ENCODE measurements around the gene CC2D1B. TPM values are rescaled to one million over a fixed set of nuclear protein-coding genes. Genes with fewer than 3 reads are reported as not detected.

The CC2D1B gene
- total RNA-seq, 2 donors from 2014 or later = 33.7 to 34.3 TPM

GRCh38 chr1:52352690-52353089, 13.3 kb downstream of the CC2D1B start:
- TF ChIP-seq CTCF (IDR thresholded peaks at IDR 0.05) = no peak
- Histone ChIP-seq H3K27me3 (replicated peaks; ENCODE audit: insufficient read depth) (no peaks in the 10 kb centered on the region), H3K4me1 (ENCODE audit: control insufficient read depth in 1 of 2, low read depth in 2 of 2) (no peaks in the 10 kb centered on the region), H3K27ac (no peak overlapping the region), H3K36me3 (peaks cover 45% of the 10 kb centered on the region), H3K9me3 (no peaks in the 10 kb centered on the region), H3K4me3 (no peak overlapping the region)
- ATAC-seq (ENCODE audit: insufficient number of reproducible peaks, low FRiP score, low read depth) (no peak), DNase-seq (ENCODE audit: low spot score) (no peak)

GRCh38 chr1:52348704-52349300, 17.2 kb downstream of the CC2D1B start:
- no peak for TF ChIP-seq CTCF (IDR thresholded peaks at IDR 0.05)
- H3K27ac ChIP-seq = no peak overlapping the region

GRCh38 chr1:52346653-52347052, 19.4 kb downstream of the CC2D1B start:
- Histone ChIP-seq H3K4me3 (no peak overlapping the region), H3K36me3 (peaks cover 2% of the 10 kb centered on the region), H3K9me3 (no peaks in the 10 kb centered on the region), H3K27me3 (replicated peaks; ENCODE audit: insufficient read depth) (no peaks in the 10 kb centered on the region), H3K4me1 (ENCODE audit: control insufficient read depth in 1 of 2, low read depth in 2 of 2) (no peaks in the 10 kb centered on the region), H3K27ac (no peak overlapping the region)
- DNase-seq (ENCODE audit: low spot score) (no peak), ATAC-seq (ENCODE audit: insufficient number of reproducible peaks, low FRiP score, low read depth) (no peak)
- TF ChIP-seq CTCF (IDR thresholded peaks at IDR 0.05) = no peak

More at GRCh38 chr1:52348704-52349300, 17.2 kb downstream of the CC2D1B start:
- Histone ChIP-seq H3K4me1 (ENCODE audit: control insufficient read depth in 1 of 2, low read depth in 2 of 2) (no peaks in the 10 kb centered on the region), H3K9me3 (no peaks in the 10 kb centered on the region), H3K36me3 (peaks cover 13% of the 10 kb centered on the region), H3K27me3 (replicated peaks; ENCODE audit: insufficient read depth) (no peaks in the 10 kb centered on the region), H3K4me3 (no peak overlapping the region)
- ATAC-seq (ENCODE audit: insufficient number of reproducible peaks, low FRiP score, low read depth) = peak; percentile 29
- DNase-seq (ENCODE audit: low spot score) = no peak

- DNase-seq (ENCODE audit: low spot score) (no peak), ATAC-seq (ENCODE audit: insufficient number of reproducible peaks, low FRiP score, low read depth) (no peak)
- no peaks in the 10 kb centered on the region for H3K9me3 ChIP-seq
- H3K36me3 ChIP-seq = peaks cover 2% of the 10 kb centered on the region
- no peaks in the 10 kb centered on the region for H3K27me3 ChIP-seq (replicated peaks; ENCODE audit: insufficient read depth)
- H3K4me1 ChIP-seq (ENCODE audit: control insufficient read depth in 1 of 2, low read depth in 2 of 2) = no peaks in the 10 kb centered on the region
- no peak overlapping the region for H3K4me3 ChIP-seq
- no peak overlapping the region for H3K27ac ChIP-seq
- TF ChIP-seq CTCF (IDR thresholded peaks at IDR 0.05) = no peak
Observed at GRCh38 chr1:52345252-52345651, 20.8 kb downstream of the CC2D1B start.

GRCh38 chr1:52343979-52344378, 22.0 kb downstream of the CC2D1B start:
- Histone ChIP-seq H3K4me1 (ENCODE audit: control insufficient read depth in 1 of 2, low read depth in 2 of 2) (no peaks in the 10 kb centered on the region), H3K27ac (no peak overlapping the region), H3K9me3 (no peaks in the 10 kb centered on the region), H3K27me3 (replicated peaks; ENCODE audit: insufficient read depth) (no peaks in the 10 kb centered on the region), H3K4me3 (no peak overlapping the region), H3K36me3 (peaks cover 6% of the 10 kb centered on the region)
- ATAC-seq (ENCODE audit: insufficient number of reproducible peaks, low FRiP score, low read depth) (no peak), DNase-seq (ENCODE audit: low spot score) (no peak)
- no peak for TF ChIP-seq CTCF (IDR thresholded peaks at IDR 0.05)
